HG02571 (cell line): Measurements from ENCODE around the gene GCAT.
"Not testable (repeated sequence)": the region's sequence is repeated elsewhere in the genome, so short reads cannot be mapped to it uniquely, and the experiment has no call there.

Source experiments
- ATAC-seq: cut with Tn5 transposase; IDR thresholded peaks from one replicate; pipeline ENCODE4 v1.9.1; 2021; ENCODE audit warnings: mild to moderate bottlenecking, moderate library complexity; ENCODE audit not compliant: unreplicated experiment

GCAT gene

GRCh38 chr22:37781434-37782059 lies 26.2 kb upstream of the GCAT start:
- ATAC-seq = no peak

GRCh38 chr22:37782340-37783168 lies 25.2 kb upstream of the GCAT start:
- no peak for ATAC-seq

- ATAC-seq = no peak
Observed at GRCh38 chr22:37784829-37785495, 22.8 kb upstream of the GCAT start.

- no peak for ATAC-seq
Observed at GRCh38 chr22:37790234-37790633, 17.5 kb upstream of the GCAT start.

GRCh38 chr22:37792494-37792893 lies 15.2 kb upstream of the GCAT start:
- no peak for ATAC-seq

GRCh38 chr22:37794376-37794775 lies 13.4 kb upstream of the GCAT start:
- ATAC-seq = no peak

GRCh38 chr22:37796079-37796478 lies 11.7 kb upstream of the GCAT start:
- no peak for ATAC-seq

- ATAC-seq = not testable (repeated sequence)
Observed at GRCh38 chr22:37797259-37797658, 10.5 kb upstream of the GCAT start.

- ATAC-seq = no peak
Observed at GRCh38 chr22:37797874-37798500, 9.7 kb upstream of the GCAT start.

- not testable (repeated sequence) for ATAC-seq
Observed at GRCh38 chr22:37799979-37800378, 7.8 kb upstream of the GCAT start.

- ATAC-seq = no peak
Observed at GRCh38 chr22:37801946-37802309, 5.8 kb upstream of the GCAT start.

- ATAC-seq = no peak
Observed at GRCh38 chr22:37802310-37803194, 5.2 kb upstream of the GCAT start.

GRCh38 chr22:37803195-37803638 lies 4.5 kb upstream of the GCAT start:
- no peak for ATAC-seq

- ATAC-seq = no peak
Observed at GRCh38 chr22:37803639-37804351, 3.9 kb upstream of the GCAT start.

GRCh38 chr22:37804352-37804880 lies 3.3 kb upstream of the GCAT start:
- no peak for ATAC-seq

- ATAC-seq = no peak
Observed at GRCh38 chr22:37804881-37805809, 2.6 kb upstream of the GCAT start.

GRCh38 chr22:37805810-37806277 lies 1.9 kb upstream of the GCAT start:
- no peak for ATAC-seq
